KMS-11 (cell line): ENCODE measurements around the gene NANOG.
"Not testable (repeated sequence)": the region's sequence is repeated elsewhere in the genome, so short reads cannot be mapped to it uniquely, and the experiment has no call there.

ENCODE experiments used
- H2AFZ ChIP-seq: fragments of 200-600 bp; sonication (generic); 2 replicates; pipeline ENCODE4 v1.6.1; 2016; ENCODE audit warnings: antibody characterized with exemption, mixed run types, low read depth
- H3K27ac ChIP-seq: fragments of 200-600 bp; sonication (generic); 2 replicates; pipeline ENCODE4 v1.6.1; 2016; ENCODE audit warnings: mild to moderate bottlenecking, mixed run types
- H3K27me3 ChIP-seq: fragments of 200-600 bp; sonication (generic); 2 replicates; pipeline ENCODE4 v1.6.1; 2017; ENCODE audit warnings: mild to moderate bottlenecking, low read depth, mixed run types, moderate library complexity; ENCODE audit not compliant: insufficient read depth
- H3K36me3 ChIP-seq: fragments of 200-600 bp; sonication (generic); 2 replicates; pipeline ENCODE4 v1.6.1; 2017; ENCODE audit warnings: mild to moderate bottlenecking, mixed run types; ENCODE audit not compliant: insufficient read depth
- H3K4me1 ChIP-seq: fragments of 200-600 bp; sonication (generic); 2 replicates; pipeline ENCODE4 v1.6.1; 2016; ENCODE audit warnings: mild to moderate bottlenecking, low read depth, mixed run types; ENCODE audit not compliant: poor library complexity, severe bottlenecking
- H3K4me2 ChIP-seq: fragments of 200-600 bp; sonication (generic); 2 replicates; pipeline ENCODE4 v1.7.0; 2016; ENCODE audit warnings: mild to moderate bottlenecking, mixed run types
- H3K4me3 ChIP-seq: fragments of 200-600 bp; sonication (generic); IDR thresholded peaks from 2 replicates; pipeline ENCODE4 v1.6.1; 2017; ENCODE audit warnings: low read depth, low read length, mixed read lengths; ENCODE audit not compliant: insufficient read depth
- H3K79me2 ChIP-seq: fragments of 200-600 bp; sonication (generic); 2 replicates; pipeline ENCODE4 v1.6.1; 2016; ENCODE audit warnings: low read depth, mixed run types; ENCODE audit not compliant: insufficient read depth
- H3K9ac ChIP-seq: fragments of 200-600 bp; sonication (generic); 2 replicates; pipeline ENCODE4 v1.6.1; 2016; ENCODE audit warnings: mild to moderate bottlenecking, mixed run types
- H4K20me1 ChIP-seq: fragments of 200-600 bp; sonication (generic); 2 replicates; pipeline ENCODE4 v1.6.1; 2016; ENCODE audit warnings: mild to moderate bottlenecking, mixed run types; ENCODE audit not compliant: insufficient read depth
- CTCF ChIP-seq: fragments of 200-600 bp; sonication (generic); conservative IDR thresholded peaks from 2 replicates; pipeline ENCODE4 v1.6.1; 2017; ENCODE audit warnings: low read depth, mild to moderate bottlenecking, antibody characterized with exemption, low read length, moderate library complexity, mixed read lengths

Gene NANOG

DNA sequence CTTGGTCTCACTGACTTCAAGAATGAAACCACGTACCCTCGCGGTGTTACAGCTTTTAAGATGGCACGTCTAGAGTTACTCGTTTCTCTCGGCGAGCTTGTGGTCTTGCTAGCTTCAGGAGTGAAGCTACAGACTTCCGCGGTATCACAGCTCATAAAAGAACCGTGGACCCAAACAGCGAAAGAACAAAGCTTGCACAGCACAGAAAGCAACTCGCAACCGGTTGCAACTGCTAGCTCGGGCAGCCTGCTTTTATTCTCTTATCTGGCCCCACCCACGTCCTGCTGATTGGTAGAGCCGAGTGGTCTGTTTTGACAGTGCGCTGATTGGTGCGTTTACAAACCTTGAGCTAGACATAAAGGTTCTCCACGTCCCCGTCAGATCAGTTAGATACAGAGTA is 37.8 kb upstream of the NANOG start:
- no peak overlapping the region for H3K27ac ChIP-seq
- no peak overlapping the region for H3K4me3 ChIP-seq
- no peak for TF ChIP-seq CTCF
- no peaks in the 10 kb centered on the region for H3K4me1 ChIP-seq
- no peak overlapping the region for H3K9ac ChIP-seq
- no peak overlapping the region for H3K4me2 ChIP-seq
- H3K79me2 ChIP-seq: no peaks in the 10 kb centered on the region
- no peaks in the 10 kb centered on the region for H3K27me3 ChIP-seq
- no peaks in the 10 kb centered on the region for H3K36me3 ChIP-seq
- no peak overlapping the region for H2AFZ ChIP-seq
- no peaks in the 10 kb centered on the region for H4K20me1 ChIP-seq

- H3K27ac ChIP-seq, H3K27me3 ChIP-seq, H3K4me1 ChIP-seq, H3K4me3 ChIP-seq, H3K79me2 ChIP-seq, H3K4me2 ChIP-seq, H4K20me1 ChIP-seq, H2AFZ ChIP-seq, H3K9ac ChIP-seq, H3K36me3 ChIP-seq: not testable (repeated sequence)
Measured at GRCh38 chr12:7751941-7752922, 37.0 kb upstream of the NANOG start.

GRCh38 chr12:7755668-7756067 is 33.5 kb upstream of the NANOG start:
- not testable (repeated sequence) for H3K27ac ChIP-seq, H3K4me2 ChIP-seq, H3K9ac ChIP-seq, H3K4me1 ChIP-seq, H2AFZ ChIP-seq, H3K79me2 ChIP-seq, H3K27me3 ChIP-seq, H3K4me3 ChIP-seq, H3K36me3 ChIP-seq, H4K20me1 ChIP-seq

- no peaks in the 10 kb centered on the region for H3K4me1 ChIP-seq
- no peak overlapping the region for H3K4me2 ChIP-seq
- H3K27me3 ChIP-seq: no peaks in the 10 kb centered on the region
- H3K9ac ChIP-seq: no peak overlapping the region
- no peak overlapping the region for H3K4me3 ChIP-seq
- H2AFZ ChIP-seq: no peak overlapping the region
- TF ChIP-seq CTCF: no peak
- H3K79me2 ChIP-seq: no peaks in the 10 kb centered on the region
- no peaks in the 10 kb centered on the region for H3K36me3 ChIP-seq
- H4K20me1 ChIP-seq: no peaks in the 10 kb centered on the region
- H3K27ac ChIP-seq: no peak overlapping the region
Measured at GRCh38 chr12:7756993-7757392, 32.2 kb upstream of the NANOG start.

- TF ChIP-seq CTCF: no peak
- Histone ChIP-seq H3K79me2 (no peaks in the 10 kb centered on the region), H3K4me3 (no peak overlapping the region), H3K36me3 (no peaks in the 10 kb centered on the region), H3K27ac (no peak overlapping the region), H3K4me2 (no peak overlapping the region), H3K27me3 (no peaks in the 10 kb centered on the region), H4K20me1 (no peaks in the 10 kb centered on the region), H3K9ac (no peak overlapping the region), H2AFZ (no peak overlapping the region), H3K4me1 (no peaks in the 10 kb centered on the region)
Measured at GRCh38 chr12:7758766-7759140, 30.4 kb upstream of the NANOG start.
